NT2/D1 (cell line): ENCODE measurements around the gene GALP.

Source experiments
- SUZ12 ChIP-seq: IDR thresholded peaks from 2 replicates; pipeline ENCODE4 v1.6.1; 2011; ENCODE audit not compliant: insufficient read length, insufficient read depth; ENCODE audit errors: extremely low read depth
- YY1 ChIP-seq: IDR thresholded peaks from 2 replicates; pipeline ENCODE4 v1.6.1; 2011; ENCODE audit not compliant: insufficient read length, insufficient read depth
- ZNF274 ChIP-seq: IDR thresholded peaks from 2 replicates; pipeline ENCODE4 v1.6.1; 2011; ENCODE audit warnings: mild to moderate bottlenecking, low read depth, low read length

DNA sequence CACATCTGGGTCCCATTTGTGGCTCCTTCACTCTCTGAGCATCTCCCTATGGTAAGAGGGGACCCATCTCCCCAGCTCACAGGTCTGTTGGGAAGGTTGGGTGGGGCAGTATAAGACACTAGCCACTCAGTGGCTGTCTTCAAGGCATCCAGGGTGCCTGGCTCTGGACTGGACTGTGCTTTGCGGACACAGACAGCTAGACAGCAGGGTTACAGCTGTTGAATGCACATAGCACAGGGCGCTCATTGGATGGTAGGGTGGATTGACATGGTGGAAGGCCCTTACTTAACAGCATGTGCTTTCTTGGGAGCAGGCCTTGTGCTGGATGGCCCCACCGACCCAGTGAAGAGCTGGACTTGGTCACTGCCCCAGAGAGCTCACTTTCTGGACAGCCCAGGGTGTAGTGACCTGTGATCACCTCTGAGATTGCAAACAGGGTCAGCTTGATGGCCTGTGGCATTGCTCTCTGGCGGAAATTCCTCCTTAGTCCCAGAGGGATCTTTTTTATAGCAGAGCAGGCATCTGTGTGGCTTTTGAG lies 32.8 kb upstream of the GALP start:
- TF ChIP-seq YY1 = no peak
- no peak for TF ChIP-seq ZNF274
- TF ChIP-seq SUZ12 = no peak
